ENCODE results near the gene SLC26A4.

Gene SLC26A4

GRCh38 chr7:107718456-107719193, 58.0 kb downstream of the SLC26A4 start:
- Histone ChIP-seq H3K27ac (ENCODE audit: insufficient read depth in 1 of 2, low read depth in 1 of 2, low read length in 2 of 2, poor library complexity in 1 of 2, severe bottlenecking in 2 of 2) (no peak overlapping the region), H3K4me1 (ENCODE audit: control extremely low read depth in 1 of 4, control insufficient read depth in 4 of 4, insufficient read depth in 4 of 4, low read length in 3 of 4) (no peaks in the 10 kb centered on the region), H3K4me3 (ENCODE audit: control insufficient read depth in 1 of 7, extremely low read depth in 1 of 7, insufficient read depth in 4 of 7, low read depth in 2 of 7, low read length in 6 of 7) (no peak overlapping the region), H3K9me3 (ENCODE audit: control extremely low read depth in 1 of 5, control insufficient read depth in 4 of 5, insufficient read depth in 2 of 5, low read depth in 1 of 5, low read length in 4 of 5) (no peaks in the 10 kb centered on the region), H3K36me3 (ENCODE audit: control insufficient read depth in 4 of 4, insufficient read depth in 4 of 4, low read length in 3 of 4) (no peaks in the 10 kb centered on the region), H3K27me3 (replicated peaks in 2 of 5; ENCODE audit: control insufficient read depth in 4 of 5, insufficient read depth in 5 of 5, low read length in 4 of 5) (peaks cover 0 to 2% (median 0%) of the 10 kb centered on the region in 5 experiments)
- no CpG with 5 or more reads among the region's 4 CpGs for WGBS (ENCODE audit: insufficient coverage)
- ChIA-PET POLR2A (no interaction called here), CTCF (interaction anchor here (1.2 to 1.7 kb wide), 3 partner anchors 10 to 57 kb away, joined by 3 to 4 read pairs (median 4); no protein-coding TSS in a partner anchor)
- no peak for DNase-seq

DNA sequence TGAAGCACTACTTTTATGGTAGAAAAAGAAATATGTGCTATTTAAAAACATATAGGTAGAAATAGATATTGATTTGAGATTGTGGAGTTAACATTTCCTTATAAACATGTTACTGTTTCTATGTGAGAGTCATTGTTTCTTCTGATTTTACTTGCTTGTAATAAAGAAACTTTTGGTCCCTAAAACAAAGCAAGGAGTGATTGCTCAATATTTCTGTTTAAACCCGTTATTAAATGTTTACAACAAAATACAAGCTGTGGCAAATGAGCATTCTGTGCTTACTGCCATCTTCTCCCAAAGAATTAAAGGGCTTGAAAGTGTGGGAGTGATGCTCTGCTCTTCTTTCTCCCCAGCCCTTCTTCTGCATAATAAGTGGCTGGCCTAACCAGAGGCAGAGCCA, 60.7 kb downstream of the SLC26A4 start:
- H3K9me3 ChIP-seq (ENCODE audit: control extremely low read depth in 1 of 5, control insufficient read depth in 4 of 5, insufficient read depth in 2 of 5, low read depth in 1 of 5, low read length in 4 of 5): no peaks in the 10 kb centered on the region
- H3K27me3 ChIP-seq (replicated peaks in 2 of 5; ENCODE audit: control insufficient read depth in 4 of 5, insufficient read depth in 5 of 5, low read length in 4 of 5): peaks cover 0 to 2% (median 0%) of the 10 kb centered on the region in 5 experiments
- H3K4me1 ChIP-seq (ENCODE audit: control extremely low read depth in 1 of 4, control insufficient read depth in 4 of 4, insufficient read depth in 4 of 4, low read length in 3 of 4): no peaks in the 10 kb centered on the region
- ChIA-PET CTCF (no interaction called here), POLR2A (no interaction called here)
- H3K4me3 ChIP-seq (ENCODE audit: control insufficient read depth in 1 of 7, extremely low read depth in 1 of 7, insufficient read depth in 4 of 7, low read depth in 2 of 7, low read length in 6 of 7): no peak overlapping the region
- no CpG with 5 or more reads among the region's 1 CpG for WGBS (ENCODE audit: insufficient coverage)
- DNase-seq: no peak
- no peaks in the 10 kb centered on the region for H3K36me3 ChIP-seq (ENCODE audit: control insufficient read depth in 4 of 4, insufficient read depth in 4 of 4, low read length in 3 of 4)
- H3K27ac ChIP-seq (ENCODE audit: insufficient read depth in 1 of 2, low read depth in 1 of 2, low read length in 2 of 2, poor library complexity in 1 of 2, severe bottlenecking in 2 of 2): no peak overlapping the region

- ChIA-PET CTCF (interaction anchor here (0.8 to 1.6 kb wide), 3 partner anchors 10 to 260 kb away, joined by 3 to 6 read pairs (median 3); no protein-coding TSS in a partner anchor), POLR2A (no interaction called here)
- Histone ChIP-seq H3K4me1 (ENCODE audit: control extremely low read depth in 1 of 4, control insufficient read depth in 4 of 4, insufficient read depth in 4 of 4, low read length in 3 of 4) (no peaks in the 10 kb centered on the region), H3K27me3 (replicated peaks in 2 of 5; ENCODE audit: control insufficient read depth in 4 of 5, insufficient read depth in 5 of 5, low read length in 4 of 5) (peaks cover 0 to 2% (median 0%) of the 10 kb centered on the region in 5 experiments), H3K4me3 (ENCODE audit: control insufficient read depth in 1 of 7, extremely low read depth in 1 of 7, insufficient read depth in 4 of 7, low read depth in 2 of 7, low read length in 6 of 7) (no peak overlapping the region), H3K36me3 (ENCODE audit: control insufficient read depth in 4 of 4, insufficient read depth in 4 of 4, low read length in 3 of 4) (no peaks in the 10 kb centered on the region), H3K27ac (ENCODE audit: insufficient read depth in 1 of 2, low read depth in 1 of 2, low read length in 2 of 2, poor library complexity in 1 of 2, severe bottlenecking in 2 of 2) (no peak overlapping the region), H3K9me3 (ENCODE audit: control extremely low read depth in 1 of 5, control insufficient read depth in 4 of 5, insufficient read depth in 2 of 5, low read depth in 1 of 5, low read length in 4 of 5) (no peaks in the 10 kb centered on the region)
- WGBS (ENCODE audit: insufficient coverage): 90% methylated on average over 2 of the region's 2 CpGs
- DNase-seq: no peak
Observed at GRCh38 chr7:107723255-107723654, 62.6 kb downstream of the SLC26A4 start.

- Histone ChIP-seq H3K9me3 (ENCODE audit: control extremely low read depth in 1 of 5, control insufficient read depth in 4 of 5, insufficient read depth in 2 of 5, low read depth in 1 of 5, low read length in 4 of 5) (no peaks in the 10 kb centered on the region), H3K4me3 (ENCODE audit: control insufficient read depth in 1 of 7, extremely low read depth in 1 of 7, insufficient read depth in 4 of 7, low read depth in 2 of 7, low read length in 6 of 7) (no peak overlapping the region), H3K36me3 (ENCODE audit: control insufficient read depth in 4 of 4, insufficient read depth in 4 of 4, low read length in 3 of 4) (no peaks in the 10 kb centered on the region), H3K27me3 (replicated peaks in 2 of 5; ENCODE audit: control insufficient read depth in 4 of 5, insufficient read depth in 5 of 5, low read length in 4 of 5) (peaks cover 0 to 2% (median 0%) of the 10 kb centered on the region in 5 experiments), H3K27ac (ENCODE audit: insufficient read depth in 1 of 2, low read depth in 1 of 2, low read length in 2 of 2, poor library complexity in 1 of 2, severe bottlenecking in 2 of 2) (no peak overlapping the region), H3K4me1 (ENCODE audit: control extremely low read depth in 1 of 4, control insufficient read depth in 4 of 4, insufficient read depth in 4 of 4, low read length in 3 of 4) (no peaks in the 10 kb centered on the region)
- peak; percentile 59 to 73 (median 68) for DNase-seq
- ChIA-PET CTCF (interaction anchor here (0.7 to 4.2 kb wide), 11 partner anchors 9 to 262 kb away, joined by 3 to 18 read pairs (median 4); no protein-coding TSS in a partner anchor), POLR2A (no interaction called here)
- WGBS (ENCODE audit: insufficient coverage): 33% methylated on average over 3 of the region's 4 CpGs
Observed at GRCh38 chr7:107725138-107725740, 64.6 kb downstream of the SLC26A4 start.

DNA sequence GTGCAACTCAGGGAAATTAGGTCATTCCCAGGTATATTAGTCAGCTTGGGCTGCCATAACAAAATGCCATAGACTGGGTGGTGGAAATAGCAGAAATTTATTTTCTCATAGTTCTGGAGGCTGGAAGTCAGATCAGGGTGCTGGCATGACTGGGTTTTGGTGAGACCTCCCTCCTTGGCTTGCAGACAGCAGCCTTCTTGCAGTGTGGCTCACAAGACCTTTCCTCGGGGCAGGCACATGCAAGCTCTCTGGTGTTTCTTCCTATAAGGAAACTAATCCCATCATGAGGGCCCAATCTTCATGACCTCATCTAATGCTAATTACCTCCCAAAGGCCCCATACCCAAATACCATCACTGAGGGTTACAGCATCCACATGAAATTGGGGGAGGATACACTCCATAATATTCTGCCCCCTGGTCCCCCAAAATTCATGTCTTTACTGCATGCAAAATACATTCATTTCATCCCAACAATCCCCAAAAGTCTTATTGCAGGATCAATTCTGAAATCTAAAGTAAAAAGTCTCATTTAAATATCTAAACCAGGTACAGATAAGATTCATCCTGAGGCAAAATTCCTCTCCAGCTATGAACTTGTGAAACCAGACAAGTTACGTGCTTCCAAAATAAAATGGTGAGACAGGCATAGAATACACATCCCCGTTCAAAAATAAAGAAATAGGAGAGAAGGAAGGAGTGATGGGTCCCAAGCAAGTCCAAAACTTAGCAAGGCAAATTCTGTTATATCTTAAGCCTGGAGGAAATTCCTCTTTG, 65.9 kb downstream of the SLC26A4 start:
- H3K4me3 ChIP-seq (ENCODE audit: control insufficient read depth in 1 of 7, extremely low read depth in 1 of 7, insufficient read depth in 4 of 7, low read depth in 2 of 7, low read length in 6 of 7): no peak overlapping the region
- H3K9me3 ChIP-seq (ENCODE audit: control extremely low read depth in 1 of 5, control insufficient read depth in 4 of 5, insufficient read depth in 2 of 5, low read depth in 1 of 5, low read length in 4 of 5): no peaks in the 10 kb centered on the region
- H3K27ac ChIP-seq (ENCODE audit: insufficient read depth in 1 of 2, low read depth in 1 of 2, low read length in 2 of 2, poor library complexity in 1 of 2, severe bottlenecking in 2 of 2): no peak overlapping the region
- DNase-seq: no peak
- H3K27me3 ChIP-seq (replicated peaks in 2 of 5; ENCODE audit: control insufficient read depth in 4 of 5, insufficient read depth in 5 of 5, low read length in 4 of 5): no peaks in the 10 kb centered on the region
- CTCF ChIA-PET: interaction anchor here (0.8 to 4.2 kb wide), 9 partner anchors 7 to 263 kb away, joined by 3 to 18 read pairs (median 4); no protein-coding TSS in a partner anchor
- H3K4me1 ChIP-seq (ENCODE audit: control extremely low read depth in 1 of 4, control insufficient read depth in 4 of 4, insufficient read depth in 4 of 4, low read length in 3 of 4): no peaks in the 10 kb centered on the region
- POLR2A ChIA-PET: interaction anchor here (0.6 kb wide), 1 partner anchor 17 kb away, joined by 3 read pairs; no protein-coding TSS in a partner anchor
- H3K36me3 ChIP-seq (ENCODE audit: control insufficient read depth in 4 of 4, insufficient read depth in 4 of 4, low read length in 3 of 4): no peaks in the 10 kb centered on the region
- 100% methylated on average over 3 of the region's 3 CpGs for WGBS (ENCODE audit: insufficient coverage)

GRCh38 chr7:107728276-107728675, 67.6 kb downstream of the SLC26A4 start:
- H3K4me3 ChIP-seq (ENCODE audit: control insufficient read depth in 1 of 7, extremely low read depth in 1 of 7, insufficient read depth in 4 of 7, low read depth in 2 of 7, low read length in 6 of 7): no peak overlapping the region
- ChIA-PET CTCF (interaction anchor here (0.8 to 4.2 kb wide), 8 partner anchors 8 to 278 kb away, joined by 3 to 18 read pairs (median 4); no protein-coding TSS in a partner anchor), POLR2A (interaction anchor here (0.5 kb wide), 1 partner anchor 515 kb away, joined by 3 read pairs; no protein-coding TSS in a partner anchor)
- H3K4me1 ChIP-seq (ENCODE audit: control extremely low read depth in 1 of 4, control insufficient read depth in 4 of 4, insufficient read depth in 4 of 4, low read length in 3 of 4): no peaks in the 10 kb centered on the region
- no peak overlapping the region for H3K27ac ChIP-seq (ENCODE audit: insufficient read depth in 1 of 2, low read depth in 1 of 2, low read length in 2 of 2, poor library complexity in 1 of 2, severe bottlenecking in 2 of 2)
- H3K9me3 ChIP-seq (ENCODE audit: control extremely low read depth in 1 of 5, control insufficient read depth in 4 of 5, insufficient read depth in 2 of 5, low read depth in 1 of 5, low read length in 4 of 5): peaks cover 0 to under 1% (median 0%) of the 10 kb centered on the region in 5 experiments
- no peaks in the 10 kb centered on the region for H3K27me3 ChIP-seq (replicated peaks in 2 of 5; ENCODE audit: control insufficient read depth in 4 of 5, insufficient read depth in 5 of 5, low read length in 4 of 5)
- no peaks in the 10 kb centered on the region for H3K36me3 ChIP-seq (ENCODE audit: control insufficient read depth in 4 of 4, insufficient read depth in 4 of 4, low read length in 3 of 4)
- no peak for DNase-seq
